Suppressor macrophage treated with lipopolysaccharide for 4 hours (primary cell): ENCODE results near the gene MAML2.

ENCODE experiments used
- DNase-seq: peaks from one replicate; pipeline ENCODE4 v3.0.0-alpha.2; 2020

MAML2 gene

DNA sequence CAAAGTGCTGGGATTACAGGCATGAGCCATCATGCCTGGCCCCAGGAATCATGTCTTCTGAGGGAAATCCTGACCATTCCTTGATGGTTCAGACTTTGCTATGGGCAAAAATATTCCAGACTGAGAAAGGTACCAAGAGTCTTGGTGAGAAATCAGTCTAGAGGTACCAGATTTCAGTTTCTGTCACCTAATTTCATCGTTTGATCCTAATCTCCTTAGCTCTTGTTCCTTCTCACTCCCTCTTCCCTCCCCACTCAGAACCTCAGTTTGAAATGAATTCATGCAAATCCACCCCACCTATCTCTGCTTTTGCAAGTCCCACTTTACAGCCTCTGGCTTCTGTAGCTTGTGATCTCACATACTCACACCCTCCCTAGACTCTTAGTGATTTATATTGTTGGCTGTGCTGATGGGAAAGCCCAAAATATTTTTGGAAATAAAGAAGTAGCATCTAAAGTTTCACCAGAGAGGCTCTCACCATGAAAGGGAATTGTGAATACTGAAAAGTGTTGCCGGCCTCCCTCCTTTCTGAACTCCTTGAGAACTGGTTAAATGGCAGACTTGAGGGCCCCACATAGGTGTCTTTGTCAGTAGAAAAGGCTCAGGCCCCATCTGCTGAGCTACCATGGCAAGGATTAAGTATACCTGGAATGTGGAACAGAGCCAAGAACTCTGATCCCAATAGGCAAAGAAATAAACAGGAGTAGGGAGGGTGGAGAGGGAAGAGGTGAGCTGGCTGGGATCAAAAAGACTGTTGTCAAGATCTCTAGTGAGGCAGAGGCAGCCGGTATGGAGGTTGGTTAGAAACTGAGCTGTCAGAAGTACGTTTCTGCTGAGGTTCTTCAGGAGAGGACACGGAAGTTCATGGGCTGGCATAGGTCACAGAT is 228.6 kb downstream of the MAML2 start:
- DNase-seq = no peak

DNA sequence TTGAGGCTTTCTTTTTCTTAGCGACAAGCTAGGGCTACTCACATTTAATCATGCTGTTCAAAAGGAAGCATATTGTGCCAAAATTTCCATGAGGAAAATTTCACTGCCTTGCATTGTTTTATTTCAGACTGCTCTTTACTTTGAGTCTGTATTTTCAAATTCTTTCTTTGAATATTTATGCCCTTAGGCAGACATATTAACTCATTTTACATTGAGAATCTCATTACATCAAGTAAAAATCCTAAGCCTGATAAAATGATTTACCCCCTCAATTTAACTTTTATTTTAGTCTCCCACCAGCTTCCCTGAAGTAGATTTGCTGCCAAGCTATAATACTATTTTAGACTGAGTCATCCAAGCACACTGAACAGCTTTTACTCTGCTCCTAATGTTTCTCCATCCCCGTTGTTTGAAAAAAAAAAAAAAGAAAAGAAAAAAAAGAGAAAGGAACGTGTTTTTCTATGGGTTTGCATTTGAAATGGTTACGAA is 229.8 kb downstream of the MAML2 start:
- no peak for DNase-seq

DNA sequence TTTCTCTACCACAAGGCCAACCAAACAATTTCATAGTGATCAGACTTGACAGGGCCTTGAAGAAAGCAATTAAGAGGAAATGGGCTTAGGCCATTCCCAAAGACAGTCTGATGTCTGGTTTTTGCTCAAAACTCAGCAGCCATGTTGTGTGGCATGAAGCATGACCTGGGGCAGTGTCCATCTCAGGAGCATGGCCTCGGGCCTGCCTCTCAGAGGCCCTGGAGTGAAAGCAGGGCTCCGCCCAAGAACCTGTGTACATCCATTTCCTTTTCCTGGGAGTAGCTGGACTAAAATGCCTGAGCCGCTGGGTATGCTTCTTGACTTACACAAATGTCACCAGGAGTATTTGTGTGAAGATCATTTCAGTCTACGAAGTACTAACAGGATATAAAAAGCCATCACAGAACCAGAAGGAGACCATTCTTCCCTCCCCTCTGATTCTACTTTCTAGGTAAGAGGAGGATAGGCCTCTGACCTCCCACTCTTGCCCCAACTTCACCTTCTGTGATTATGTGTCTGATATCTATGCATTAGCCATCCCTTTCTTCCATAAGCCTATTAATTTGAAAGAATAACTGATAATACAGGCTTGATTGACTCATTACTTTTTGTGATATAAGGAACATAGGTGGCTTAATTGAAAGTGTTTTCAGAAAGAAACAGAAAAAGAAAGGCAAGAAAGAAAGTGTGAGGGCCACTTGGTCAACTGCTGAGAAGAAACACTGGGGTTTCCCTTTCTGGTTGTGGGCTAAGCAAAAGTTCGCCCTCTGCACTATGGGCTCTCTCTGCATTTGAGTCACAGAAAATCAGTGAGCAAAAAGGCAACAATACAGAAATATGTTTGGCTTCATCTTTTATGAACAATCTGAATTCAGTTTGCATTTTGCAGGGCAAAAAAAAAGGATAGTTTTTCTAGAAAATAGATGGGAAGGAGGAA is 230.5 kb downstream of the MAML2 start:
- peak; percentile 49 for DNase-seq

DNA sequence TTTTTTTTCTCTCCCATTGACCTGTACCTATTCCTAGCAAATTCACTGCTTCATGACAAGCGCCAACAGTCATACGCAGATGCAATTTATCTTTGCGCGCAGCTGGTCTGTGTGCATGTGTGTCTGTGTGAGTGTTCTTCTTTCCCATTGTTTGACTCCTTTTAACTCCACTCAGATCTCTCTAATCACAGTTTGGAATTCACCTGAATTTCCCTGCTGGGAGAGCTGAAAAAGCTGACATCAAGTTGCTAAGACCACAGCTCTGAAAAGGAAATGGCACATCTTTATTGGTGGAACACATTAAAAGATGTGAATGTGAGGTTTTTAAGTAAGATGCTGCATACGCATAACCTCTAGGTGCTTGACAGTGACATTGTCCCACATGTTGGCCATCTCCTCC is 231.7 kb downstream of the MAML2 start:
- DNase-seq = no peak

DNA sequence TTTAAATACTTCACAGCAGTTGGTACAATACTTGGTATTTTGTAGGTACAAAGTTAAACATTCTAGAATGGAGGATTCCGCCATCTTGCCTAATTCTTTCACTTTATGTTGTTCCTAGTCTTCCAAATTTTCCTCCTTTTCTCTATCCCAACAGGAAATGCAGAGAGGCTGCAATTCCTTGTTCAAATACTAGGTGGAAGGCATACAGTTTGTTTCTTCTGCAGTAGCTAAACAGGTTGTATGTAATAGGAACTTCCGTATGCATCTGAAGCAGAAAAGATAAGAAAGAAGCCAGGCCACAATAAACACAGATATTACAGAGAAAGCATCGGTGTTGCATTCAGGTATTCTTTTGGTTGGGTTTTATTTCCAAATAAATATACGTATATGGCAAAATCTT is 232.7 kb downstream of the MAML2 start:
- no peak for DNase-seq

DNA sequence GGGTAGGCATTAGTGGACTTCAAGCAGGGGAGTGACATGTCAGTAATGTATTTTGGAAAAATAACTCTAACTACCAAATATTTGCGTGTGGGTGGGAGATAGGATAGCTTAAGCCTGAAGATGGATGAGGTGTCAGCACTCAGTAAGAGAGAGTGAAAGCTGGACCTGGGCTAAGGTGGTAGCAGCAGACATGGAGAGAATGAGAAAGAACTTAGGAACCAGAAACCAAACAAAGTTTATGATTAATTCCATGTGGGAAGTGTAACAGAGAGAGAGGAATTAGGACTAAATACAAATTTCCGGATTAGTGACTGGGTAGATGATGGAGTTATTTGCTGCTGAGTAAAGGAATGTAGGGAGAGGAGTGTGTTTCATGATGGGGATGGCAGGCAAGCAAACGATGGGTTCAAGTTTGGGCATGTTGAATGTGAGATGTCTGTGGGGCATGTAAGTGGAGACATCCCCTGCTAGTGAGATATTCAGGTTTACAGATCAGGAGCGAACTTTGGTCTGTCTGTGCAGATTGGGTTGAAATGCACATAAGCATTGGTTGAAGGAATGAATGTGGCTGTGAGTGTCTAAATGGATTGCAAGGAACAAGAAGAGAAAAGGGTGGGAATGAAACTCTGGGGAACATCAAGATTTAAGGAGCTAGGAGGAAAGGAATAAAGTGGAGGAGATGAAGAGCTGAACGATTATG is 233.5 kb downstream of the MAML2 start:
- no peak for DNase-seq

DNA sequence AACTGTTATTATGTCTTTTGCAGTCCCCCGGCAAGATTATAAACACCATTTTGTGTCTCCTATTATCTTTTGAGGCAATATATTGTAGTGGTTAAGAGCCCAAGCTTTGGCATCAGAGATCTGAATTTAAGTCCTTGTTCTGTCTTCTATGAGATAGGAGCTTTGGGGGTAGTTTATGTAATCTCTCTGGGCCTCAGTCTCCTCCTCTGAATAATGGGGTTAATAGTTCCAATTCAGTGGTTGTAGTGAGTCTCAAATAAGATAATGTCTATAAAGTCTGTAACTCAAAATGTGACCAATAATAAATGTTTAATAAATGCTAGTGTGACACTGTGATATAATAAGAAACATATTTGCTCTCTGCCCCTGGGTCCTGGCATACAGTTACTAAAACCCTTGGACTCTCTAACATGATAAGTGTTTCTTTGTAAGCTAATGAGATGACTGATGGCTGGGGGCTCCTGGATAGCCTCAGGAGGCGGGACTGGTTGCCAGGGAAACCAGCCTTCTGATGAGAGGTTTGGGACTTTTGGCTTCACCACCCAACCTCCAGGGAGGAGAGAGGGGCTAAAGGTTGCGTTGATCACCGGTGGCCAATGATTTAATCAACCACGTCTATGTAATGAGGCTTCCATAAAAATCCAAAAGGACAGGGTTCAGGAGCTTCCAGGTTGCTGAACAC is 235.7 kb downstream of the MAML2 start:
- DNase-seq = no peak

DNA sequence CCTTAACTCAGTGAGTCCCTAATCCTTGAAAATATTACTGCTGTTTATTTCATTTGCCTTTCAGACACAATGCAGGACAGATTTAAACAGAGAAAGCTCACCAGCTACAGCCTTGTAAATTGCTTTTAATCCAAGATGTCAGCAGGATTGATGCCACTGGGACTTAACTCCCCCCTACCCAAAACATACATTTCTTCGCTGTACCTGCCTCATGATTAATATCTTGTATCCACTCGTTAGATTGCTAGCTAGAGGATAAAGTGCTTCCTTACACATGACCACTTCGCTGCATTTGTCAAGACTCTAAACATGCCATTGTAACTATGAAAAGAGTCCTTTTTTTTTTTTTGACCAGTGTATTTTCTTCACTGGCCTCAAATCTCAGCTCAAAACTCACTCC is 236.3 kb downstream of the MAML2 start:
- DNase-seq = no peak

DNA sequence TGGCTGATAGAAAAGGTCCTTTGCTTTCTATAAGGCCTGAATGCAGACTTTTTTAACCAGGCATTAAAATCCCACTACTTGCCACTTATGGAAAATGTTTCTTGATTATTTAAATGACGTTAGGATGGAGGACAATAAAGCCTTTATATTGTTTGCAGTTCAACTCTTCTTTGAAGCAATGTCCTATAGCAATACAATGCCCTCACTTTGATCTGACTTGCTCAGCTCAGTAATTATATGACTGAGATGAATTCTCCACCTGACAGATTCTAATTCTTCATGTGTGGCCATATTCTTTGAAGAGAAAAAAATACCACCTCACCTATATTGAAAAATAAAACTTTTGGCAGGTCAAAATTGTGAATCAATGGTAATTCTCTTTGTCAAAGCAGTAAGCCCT is 237.1 kb downstream of the MAML2 start:
- DNase-seq = no peak

DNA sequence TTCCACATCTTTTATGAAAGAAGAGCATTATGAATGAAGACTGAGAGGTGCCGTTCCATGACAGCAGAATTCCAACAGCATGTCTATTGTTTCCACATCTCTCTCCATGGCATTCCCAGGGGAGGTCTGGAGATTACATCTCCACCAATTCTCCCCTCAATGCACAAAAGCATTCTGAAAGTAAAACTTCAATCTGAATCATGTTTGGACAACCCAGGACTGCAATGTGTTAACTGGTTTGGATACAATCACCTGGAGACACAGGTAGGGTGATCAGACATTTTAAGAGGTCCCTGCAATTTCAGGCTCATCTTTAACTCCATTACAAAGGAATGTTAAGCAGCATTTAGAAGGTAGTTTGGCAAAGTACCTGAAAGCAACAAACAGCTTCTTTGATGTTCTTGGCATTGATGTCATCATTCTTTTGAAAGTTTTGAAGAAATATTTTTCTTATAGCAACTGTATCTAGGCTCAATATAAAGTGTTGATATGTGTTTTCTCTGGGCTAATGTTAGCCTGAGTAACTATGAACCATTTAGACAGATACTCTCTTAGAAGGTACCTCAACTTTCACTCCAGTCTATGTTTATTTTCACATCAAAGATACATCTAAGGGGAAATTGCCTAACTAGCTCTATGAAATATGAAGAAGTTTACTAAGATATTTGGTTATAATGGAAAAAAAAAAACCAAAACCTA is 237.6 kb downstream of the MAML2 start:
- DNase-seq = no peak

DNA sequence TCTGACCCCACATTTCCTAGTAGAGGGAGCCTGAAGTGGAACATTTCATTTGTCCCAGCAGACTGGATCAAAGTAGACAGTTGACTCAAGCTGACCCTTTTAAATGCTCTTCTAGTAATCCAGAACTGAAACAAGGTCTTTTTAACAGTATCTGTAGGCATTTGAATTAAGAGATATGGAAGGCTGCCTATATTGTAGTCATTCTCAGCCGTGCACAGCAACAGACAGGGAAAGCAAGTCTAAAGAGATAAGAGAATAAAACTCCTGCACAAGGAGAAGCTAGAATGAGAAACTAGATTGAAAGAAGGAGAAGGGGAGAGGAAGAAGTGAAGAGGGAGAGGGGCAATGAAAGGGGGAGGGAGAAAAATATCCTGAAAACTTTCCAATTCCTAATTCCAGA is 238.5 kb downstream of the MAML2 start:
- no peak for DNase-seq

DNA sequence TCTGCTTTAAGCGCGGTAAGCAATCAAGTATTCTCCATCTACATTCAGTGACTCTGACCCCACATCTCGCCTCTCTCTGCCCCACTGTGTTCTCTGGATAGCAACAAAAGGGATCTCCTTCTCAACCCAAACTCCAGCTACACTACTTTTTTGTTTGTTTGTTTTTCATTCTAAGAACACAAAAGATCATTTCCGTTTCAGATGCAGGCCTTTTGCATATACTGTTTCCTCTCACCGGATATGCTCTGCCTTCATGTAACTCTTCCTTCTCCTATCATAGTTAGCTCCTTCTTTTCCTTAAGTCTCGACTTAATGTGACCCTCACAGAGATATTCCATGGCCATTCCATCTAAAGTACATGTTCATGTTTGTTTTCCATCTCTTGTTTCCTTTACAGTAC is 239.3 kb downstream of the MAML2 start:
- DNase-seq = no peak

DNA sequence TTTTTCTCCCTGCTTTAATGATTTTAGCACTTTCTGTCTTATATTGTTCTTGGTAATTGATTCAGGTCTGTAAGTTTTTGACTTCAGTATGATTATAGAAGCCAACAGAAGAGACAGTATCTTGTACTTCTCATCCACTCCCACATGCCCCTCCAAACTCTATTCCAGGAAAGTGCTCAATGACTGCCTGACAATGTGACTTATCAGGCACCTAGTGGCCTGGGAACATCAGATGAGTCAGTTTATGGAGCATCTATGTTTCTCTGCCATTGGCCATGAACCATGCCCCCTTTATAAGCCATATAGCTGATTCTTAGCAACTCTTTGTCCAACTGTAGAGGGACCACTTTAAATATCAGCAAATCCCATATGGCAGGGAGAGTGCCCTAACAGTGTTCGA is 239.9 kb downstream of the MAML2 start:
- no peak for DNase-seq

DNA sequence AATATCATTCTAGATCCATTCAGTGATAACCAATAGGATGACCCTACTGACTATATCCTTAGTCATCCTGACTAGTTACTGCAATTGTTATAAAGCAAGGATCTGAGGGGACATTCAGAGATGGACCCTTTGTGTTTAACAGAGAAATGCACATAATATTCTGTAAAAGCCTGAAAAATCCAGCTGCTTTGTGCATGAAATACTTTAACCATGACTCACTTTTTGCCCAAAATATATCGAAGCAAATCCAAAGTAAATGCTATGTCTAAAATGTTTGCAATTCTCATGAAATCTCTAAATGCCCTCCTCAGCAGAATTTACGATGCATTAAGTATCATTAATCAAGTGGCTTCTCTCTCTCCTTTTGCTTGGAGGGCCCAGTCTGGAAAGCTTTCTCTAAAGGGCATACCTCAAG is 240.3 kb downstream of the MAML2 start:
- DNase-seq = no peak

DNA sequence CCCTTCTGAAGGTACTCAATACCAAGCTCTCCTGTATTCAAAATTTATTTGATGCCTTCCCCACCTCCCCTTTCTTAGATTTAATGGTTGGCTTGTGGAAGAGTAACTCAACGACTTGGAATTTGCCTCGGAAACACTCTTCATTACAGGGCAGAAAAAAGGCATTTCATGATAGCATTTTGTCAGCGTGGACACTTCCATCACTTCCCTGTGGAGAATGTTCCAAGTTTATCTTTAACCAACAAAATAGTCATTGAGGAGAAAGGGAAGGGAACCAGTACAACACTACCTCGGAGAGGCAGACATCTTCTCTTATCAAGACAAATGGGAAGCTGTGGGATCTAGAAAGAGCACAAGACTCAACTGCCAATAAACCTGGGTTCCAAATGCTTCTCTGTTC is 241.8 kb downstream of the MAML2 start:
- DNase-seq = no peak

DNA sequence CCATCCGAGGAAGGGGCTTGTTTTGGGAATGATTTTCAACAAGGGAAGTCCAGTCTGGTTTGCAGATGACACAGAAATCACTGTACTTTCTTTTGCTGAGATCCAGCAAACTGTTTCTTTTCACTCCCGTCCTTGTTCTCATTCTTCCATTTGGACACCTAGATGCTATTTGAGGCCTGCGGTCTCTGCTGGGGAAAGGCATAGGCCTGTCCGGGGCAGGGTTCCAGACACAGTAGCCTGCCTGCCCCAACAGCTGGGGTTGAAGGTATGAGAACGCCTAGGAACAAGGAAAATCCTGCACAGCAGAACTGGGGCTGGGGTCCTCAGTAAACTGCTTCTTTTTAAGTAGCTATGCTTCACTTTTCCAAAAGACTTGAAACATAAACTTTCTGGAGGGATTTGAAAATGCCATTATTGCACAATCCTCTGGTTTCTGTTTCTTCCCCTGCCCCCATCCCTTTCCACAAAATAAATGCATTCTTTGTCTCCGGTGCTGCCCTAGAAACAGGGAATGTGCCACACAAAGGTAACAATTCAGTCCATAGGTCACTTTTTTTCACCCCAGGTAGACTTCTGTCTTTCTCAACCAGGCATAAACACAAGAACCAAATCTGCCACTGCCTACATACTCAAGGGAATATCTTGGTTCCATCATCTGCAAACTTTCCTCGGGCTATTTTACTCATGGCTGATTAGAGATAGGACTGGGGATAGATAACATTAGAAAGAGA is 244.3 kb downstream of the MAML2 start:
- peak; percentile 35 for DNase-seq

DNA sequence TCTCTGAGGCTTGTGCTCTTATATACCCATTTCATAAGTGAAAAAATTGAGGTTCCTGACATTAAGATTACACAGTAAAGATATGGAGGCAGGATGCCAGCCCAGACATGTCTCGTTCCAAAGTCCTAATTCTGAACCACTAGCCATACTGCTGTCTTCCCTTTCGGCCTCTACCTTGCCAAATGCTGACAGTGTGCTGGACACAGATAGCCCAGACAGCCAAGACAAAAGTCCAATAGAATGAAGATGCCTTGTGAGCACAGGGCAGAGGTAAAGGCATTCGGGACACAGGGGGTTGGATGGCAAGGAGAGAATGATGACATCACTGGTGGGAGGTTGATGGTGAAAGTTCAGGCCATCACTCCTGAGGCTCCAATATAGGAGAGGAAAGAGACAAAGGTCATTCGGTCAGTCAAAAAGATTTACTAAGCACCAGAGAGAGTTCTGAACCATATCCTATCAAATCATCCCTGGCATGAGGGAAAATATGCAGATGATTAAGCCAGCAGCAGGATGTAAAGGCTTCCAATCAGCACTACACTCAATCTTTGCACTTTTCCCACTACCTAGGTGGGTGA is 245.1 kb downstream of the MAML2 start:
- no peak for DNase-seq

DNA sequence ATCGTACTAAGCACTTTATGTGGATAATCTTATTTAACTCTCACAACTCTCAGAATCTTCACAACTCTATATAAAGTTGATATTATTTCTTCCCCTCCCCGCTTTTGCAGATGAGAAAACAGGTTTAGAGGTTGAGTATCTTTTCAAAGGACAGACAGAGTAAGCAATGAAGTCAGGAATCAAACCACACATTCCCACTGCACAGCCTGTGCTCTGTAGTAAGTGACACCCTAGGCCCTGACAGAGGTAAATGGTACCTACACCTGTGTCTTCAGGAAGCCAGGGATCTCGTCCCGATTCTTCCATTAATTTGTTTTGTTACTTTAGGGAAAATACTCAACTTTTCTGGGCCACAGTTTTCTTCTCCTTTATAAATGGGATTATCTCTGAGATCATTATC is 246.6 kb downstream of the MAML2 start:
- DNase-seq = no peak

DNA sequence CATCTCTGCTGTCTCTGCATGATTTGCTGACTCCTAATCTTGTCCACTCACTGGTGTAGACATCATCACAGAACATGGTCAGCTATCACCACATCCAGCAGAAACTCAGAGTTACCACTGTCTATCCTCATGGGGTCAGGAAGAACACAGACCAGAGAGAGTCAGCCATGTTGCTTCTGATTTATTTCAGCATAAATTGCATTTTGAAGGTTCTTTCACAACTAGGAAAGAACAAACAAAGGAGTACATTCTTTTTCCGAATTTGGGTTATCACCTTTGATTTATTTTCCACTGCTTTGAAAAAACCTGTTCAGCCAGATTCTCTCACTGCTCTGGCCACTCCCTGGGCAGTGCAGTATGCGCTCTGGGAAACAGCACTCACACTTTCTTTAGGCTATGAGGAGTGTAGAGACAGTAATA is 247.1 kb downstream of the MAML2 start:
- no peak for DNase-seq

DNA sequence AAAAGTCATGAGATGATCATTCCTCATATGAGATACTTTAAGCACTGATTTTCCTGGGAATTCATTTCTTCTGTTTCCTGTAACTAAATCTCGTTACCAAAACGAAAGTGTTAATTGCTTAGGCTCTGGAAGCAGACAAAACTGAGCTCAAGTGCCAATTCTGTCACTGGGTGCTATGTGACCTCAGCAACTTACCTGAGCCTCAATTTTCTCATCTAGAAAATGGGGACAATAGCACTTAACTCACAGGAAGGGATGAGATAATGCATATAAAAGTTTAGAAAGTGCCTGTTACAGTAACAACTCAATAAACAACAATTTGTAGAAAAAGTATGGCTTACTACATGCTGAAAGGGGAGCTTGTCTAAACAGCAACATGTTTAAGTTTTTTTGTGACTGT is 248.8 kb downstream of the MAML2 start:
- no peak for DNase-seq

DNA sequence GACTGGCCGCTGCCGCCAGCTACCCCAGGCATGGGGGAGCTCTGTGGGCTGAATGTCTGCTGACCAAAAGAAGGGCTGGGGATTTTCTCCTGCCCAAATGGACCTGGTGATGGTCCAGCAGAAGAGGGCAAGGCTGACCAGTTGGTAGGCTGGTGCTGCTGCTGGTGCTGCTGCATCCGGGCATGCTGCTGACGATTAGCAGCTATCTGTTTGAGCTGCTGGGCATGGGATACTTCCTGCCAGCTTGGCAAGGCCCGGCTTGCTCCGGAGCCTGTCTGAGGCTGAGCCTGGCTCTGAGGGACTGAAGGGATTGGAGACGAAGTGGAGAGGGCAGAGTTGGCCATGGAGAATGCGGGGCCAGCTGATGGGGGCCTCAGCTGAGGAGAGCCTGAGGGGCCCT is 250.5 kb downstream of the MAML2 start:
- DNase-seq = no peak
